ENCODE results near the gene KLHL42.

Gene KLHL42

DNA sequence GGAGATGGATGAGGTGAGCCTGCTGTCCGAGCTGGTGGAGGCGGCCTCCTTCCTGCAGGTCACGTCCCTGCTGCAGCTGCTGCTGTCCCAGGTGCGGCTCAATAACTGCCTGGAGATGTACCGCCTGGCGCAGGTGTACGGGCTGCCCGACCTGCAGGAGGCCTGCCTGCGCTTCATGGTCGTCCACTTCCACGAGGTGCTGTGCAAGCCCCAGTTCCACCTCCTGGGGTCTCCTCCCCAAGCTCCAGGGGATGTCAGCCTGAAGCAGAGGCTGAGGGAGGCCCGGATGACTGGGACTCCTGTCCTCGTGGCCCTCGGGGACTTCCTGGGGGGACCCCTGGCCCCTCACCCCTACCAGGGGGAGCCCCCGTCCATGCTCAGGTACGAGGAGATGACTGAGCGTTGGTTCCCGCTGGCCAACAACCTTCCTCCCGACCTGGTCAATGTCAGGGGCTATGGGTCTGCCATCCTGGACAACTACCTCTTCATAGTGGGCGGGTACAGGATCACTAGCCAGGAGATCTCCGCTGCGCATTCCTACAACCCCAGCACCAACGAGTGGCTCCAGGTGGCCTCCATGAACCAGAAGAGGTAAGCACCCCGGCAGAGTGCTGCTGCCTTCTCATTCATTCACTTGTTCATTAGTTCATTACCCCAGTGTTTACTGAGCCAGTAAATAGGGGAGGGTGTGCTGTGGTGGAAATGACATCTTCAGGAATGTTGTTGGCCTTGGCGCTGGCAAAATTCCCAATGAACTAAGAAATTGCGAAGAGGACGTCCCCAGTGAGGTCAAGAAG is 777 bp downstream of the KLHL42 start:
- no peak for FAIRE-seq

DNA sequence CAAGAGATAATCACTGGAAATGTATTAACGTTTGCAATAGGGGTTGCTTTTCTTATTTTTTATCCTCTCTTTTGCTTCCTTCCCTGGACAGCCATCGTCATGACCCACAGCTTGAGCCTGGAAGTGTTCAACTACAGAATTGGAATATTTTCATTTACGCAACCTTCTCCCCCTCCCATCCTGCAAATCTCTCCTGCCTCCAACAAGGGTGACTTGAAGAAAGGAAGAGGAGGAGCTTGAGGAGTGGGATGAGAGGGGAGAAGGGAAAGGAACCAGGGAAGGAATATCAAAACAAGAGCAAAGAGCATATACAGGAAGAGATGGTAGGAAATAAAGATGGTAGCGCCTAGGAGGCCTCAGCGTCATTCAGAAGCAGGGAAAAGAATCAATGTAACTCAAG is 1.6 kb downstream of the KLHL42 start:
- no peak for FAIRE-seq

DNA sequence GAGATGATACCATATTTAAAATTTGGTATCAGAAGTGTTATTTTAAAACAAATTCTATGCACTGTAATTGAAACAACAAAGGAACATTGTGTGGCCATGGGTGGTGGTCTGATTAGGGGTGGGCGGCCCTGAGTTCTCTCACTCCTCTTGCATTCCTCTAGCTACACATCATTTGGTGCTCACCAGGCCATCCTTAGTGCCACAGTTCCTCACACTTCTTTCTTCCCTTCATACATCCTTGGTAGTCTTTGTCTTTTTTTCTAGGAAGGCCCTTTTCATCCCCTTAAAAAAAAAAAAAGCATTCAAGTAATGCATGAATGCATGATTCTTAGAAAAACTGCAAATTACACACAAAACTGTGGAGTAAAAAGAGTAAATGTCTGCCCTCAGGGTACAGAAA is 2.4 kb downstream of the KLHL42 start:
- no peak for FAIRE-seq

DNA sequence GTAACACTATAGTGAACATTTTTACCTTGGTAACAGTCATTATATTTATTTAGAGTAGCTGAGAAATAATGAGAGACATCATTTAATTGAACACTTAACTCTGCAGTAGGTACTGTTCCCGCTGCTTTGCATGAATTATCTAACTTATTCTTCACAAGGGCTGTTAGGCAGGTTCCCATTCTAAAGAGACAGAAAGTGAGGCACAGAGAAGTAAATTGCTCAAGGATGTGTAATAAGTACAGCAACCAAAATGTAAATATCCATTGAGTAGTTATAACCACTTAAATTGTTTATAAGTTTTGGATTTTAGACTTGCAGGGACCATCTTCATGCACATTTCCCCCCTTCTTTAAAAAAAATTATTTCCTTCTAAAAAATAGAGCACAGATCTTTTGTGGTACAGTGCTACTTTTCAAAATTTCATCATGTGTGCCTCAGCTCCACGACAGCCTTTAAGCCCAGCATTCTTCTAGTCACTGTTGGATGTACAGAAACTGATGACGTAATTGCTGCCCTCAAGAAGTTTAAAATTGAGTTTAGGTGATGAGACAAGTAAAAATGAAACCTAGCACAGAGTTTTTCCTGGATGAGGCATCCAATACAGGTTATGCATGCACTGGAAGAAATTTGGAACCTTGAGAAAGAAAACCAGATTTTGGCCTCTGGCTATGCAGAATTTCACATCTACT is 6.0 kb downstream of the KLHL42 start:
- FAIRE-seq, result no peak

DNA sequence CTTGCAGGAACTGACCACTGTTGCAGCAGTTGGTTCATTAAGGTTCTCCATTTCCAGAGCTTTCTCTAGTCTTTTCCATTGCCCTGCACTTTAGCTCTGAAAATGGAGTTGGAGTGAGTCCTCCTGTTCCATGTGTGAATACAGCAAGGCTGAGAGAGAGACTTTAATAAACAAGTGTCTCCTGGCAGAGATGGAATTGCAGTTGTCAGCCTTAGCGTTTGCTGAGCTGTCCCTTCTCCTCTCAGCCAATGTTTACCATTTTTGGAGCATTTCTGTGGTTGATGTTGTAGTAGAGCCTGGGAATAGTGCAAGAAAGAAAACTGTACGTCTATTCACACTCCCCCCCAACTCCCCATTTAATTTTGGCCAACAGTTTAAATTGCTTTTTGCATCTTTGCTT is 7.5 kb downstream of the KLHL42 start:
- no peak for FAIRE-seq

DNA sequence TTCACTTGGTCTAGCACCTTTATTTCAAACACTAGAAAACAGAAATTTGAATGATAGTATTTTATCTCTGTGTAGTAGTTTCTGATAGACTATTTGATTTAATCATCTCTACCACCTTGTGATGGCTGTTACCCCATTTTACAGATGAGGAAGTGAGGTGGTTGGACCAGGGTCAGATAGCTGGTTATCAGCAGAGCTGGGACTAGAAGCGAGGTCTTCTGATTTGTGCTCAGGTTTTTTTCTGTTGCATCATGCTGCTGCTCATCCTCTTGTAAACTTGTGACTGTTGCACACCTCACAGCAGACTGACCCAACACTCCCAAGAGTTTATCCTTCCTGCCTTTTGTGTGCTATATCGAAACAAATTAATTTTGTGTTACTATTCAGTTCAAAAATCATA is 10.1 kb downstream of the KLHL42 start:
- FAIRE-seq, result no peak

DNA sequence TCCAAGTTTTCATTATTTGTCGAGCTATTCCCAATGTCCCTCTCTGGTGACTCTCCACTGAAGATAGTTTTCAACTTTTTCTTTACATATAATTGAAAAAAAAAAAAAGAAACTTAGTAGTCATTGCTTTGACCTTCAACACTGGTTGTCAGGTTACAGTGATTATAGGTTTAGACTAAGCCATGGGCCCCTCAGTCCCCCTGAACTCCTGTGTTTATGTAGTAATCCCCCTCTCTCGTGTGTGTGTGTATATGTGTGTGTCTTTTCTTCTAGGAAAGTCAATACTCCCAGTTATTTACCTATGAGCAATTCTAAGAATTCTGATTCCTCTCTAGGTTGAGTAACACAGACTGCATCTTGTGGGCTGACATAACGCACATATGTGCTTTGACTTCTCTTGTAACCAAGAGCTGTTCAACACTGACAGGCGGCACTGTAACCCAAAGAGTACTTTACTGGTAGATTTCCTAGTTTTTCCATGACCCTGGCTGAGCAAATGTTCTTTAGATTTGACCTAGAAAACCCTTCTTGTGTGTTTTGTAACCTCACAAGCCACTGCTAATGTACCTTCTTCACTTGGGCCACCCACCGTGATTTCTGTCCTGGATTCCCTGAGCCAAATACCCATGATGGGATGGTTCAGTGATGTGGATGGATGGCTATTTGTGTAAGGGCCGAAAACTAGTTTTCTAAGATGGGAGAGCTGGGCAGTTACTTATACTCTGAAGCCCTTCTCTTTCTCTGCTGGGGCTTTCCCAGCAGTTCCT is 15.0 kb downstream of the KLHL42 start:
- FAIRE-seq, result peak; percentile 49

DNA sequence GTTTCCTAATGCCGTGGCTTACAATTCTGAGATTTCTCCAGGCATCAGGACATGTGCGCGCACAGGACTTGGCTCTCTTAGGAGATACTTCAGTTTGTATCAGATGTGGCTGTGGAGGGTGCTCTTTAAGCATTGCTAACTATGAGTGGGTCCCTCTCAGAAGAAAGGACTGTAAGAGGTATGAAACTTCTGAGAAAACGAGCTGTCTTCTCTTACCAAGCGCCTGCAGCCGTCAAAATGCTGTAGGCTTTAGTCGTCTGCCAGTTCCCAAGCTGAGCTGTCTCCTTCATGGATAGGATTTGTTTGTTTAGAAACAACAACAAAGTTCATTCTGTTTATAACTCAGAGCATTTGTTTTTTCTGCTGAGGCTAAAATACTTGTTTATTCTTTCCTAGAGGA is 16.1 kb downstream of the KLHL42 start:
- no peak for FAIRE-seq

DNA sequence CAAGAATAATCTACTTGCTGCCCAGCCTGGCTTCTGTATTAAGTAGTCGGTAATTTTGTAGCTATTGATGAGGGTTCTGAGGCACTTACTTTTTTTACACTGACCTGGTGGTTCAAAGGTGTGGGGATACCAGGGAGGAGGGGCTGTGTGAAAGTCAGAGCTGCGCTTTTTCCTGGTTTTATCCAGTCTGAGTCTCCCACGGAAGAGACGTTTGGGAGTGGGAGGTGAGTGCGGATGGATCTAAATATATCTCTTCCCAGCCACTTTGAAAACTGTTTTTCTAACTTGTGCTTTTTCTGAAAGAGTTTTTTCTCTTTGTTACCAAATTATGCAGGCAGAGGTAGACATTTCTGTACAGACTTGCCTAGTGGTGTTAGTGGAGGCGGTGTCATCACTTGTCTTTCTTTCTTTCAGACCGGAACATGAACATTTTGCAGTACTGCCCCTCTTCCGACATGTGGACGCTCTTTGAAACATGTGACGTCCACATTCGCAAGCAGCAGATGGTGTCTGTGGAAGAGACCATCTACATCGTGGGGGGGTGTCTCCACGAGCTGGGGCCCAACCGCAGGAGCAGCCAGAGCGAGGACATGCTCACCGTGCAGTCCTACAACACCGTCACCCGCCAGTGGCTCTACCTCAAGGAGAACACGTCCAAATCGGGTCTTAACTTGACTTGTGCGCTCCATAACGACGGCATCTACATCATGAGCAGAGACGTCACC is 17.4 kb downstream of the KLHL42 start:
- no peak for FAIRE-seq

DNA sequence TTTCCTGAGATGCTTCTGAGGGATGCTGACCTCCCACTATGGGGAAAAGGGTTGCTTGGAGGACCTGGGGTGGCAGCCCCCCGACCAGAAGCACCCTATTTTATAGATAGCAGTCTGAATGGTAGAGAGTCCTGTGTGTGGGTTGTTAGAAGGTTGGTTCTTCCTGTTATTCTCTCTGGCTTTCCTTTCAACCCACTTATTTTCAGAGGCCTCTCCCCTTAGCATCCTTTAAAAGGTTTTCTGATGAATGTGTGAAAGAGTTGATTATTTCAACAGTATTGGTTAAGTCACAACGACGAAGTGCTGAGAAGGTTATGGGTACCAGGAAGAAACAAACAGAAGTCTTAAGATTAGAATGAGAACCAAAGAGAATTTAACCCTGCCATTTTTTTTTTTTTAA is 20.8 kb downstream of the KLHL42 start:
- FAIRE-seq, result no peak

DNA sequence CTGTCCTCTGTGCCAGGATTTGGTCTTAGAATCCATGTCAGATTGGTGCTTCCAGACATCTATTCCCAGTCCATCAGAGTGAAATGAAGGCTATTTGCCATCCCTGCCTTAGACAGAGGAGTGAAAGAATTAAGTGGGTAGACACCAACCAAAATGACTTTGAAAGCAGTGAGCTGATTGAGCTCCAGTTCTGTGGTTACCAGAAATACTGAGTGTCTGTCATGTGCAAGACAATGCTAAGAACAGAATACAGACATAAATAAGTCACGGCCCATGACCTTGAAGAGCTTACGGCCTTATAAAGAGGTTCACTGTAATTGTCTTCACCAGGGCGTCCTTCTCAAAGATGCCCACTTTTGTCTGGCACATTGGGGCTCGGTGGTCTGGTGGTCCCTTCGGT is 21.6 kb downstream of the KLHL42 start:
- no peak for FAIRE-seq

DNA sequence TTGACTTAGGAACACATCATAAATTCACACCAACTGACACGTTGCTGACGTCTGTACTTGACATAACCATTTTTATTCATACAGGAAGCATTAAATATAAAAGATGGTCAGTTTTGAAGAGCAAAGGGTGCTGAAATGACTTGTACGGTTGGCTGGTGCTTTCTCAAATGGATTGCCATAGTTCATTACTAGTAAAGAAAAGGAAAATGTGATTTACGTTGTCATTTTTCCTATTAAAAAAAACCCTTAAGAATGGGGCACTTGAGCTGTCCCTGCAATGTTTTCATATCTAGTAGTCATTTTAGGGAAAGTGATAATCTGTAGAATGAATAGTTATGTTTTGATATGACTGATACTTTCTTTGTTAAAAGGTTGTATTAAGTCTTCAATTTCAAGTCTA is 22.5 kb downstream of the KLHL42 start:
- FAIRE-seq, result no peak

DNA sequence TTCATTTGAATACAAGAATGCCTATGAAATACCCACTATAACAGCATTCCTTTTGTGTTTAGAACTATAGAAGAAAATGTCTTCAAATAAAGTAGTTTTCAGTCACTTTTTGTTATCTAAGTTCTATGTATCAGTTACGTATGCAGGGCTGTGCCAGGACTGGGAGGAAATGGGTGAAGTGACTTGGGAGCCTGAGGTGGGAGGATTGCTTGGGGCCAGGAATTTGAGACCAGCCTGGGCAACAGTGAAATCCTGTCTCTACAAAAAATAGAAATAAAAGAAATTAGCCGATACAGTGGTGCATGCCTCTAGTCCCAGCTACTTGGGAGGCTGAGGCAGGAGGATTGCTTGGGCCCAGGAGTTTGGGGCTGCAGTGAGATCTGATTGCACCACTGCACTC is 22.9 kb downstream of the KLHL42 start:
- FAIRE-seq, result no peak

DNA sequence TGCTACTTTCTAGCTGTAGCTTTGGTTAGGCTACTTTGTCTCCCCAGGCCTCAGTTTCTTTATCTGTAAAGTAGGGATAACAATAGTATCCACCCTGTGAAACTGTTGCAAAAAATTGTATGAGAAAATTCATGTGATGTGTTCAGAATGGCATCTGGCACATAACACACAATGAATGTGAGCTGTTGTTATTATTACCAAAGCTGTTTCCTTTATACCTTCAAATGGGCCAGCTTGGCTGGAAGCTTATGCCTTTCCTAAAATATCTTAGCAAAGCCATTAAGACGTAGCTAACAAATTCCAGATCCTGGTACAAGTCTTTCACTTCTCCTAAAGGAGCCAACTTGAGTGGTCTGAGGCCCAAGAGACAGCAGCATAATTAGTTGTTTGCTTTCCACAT is 25.2 kb downstream of the KLHL42 start:
- FAIRE-seq, result no peak

DNA sequence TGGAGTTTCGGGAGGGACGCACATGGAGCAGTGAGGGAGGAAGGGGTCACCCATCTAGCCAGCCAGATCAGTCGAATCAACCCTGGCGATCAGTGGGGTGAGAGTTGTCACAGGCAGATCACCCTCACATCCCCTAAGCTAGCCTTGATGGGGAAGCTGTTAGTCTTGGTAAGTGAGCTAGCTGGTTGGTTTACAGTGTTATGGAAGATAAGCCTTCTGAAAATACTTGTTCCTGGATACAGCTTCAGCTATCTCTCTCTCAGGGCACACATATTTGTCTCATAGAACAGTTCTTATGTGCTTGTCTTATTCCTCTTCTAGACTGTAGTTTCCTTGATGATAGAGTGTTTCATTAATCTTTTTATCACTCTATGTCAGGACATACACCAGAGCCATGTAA is 26.2 kb downstream of the KLHL42 start:
- no peak for FAIRE-seq

DNA sequence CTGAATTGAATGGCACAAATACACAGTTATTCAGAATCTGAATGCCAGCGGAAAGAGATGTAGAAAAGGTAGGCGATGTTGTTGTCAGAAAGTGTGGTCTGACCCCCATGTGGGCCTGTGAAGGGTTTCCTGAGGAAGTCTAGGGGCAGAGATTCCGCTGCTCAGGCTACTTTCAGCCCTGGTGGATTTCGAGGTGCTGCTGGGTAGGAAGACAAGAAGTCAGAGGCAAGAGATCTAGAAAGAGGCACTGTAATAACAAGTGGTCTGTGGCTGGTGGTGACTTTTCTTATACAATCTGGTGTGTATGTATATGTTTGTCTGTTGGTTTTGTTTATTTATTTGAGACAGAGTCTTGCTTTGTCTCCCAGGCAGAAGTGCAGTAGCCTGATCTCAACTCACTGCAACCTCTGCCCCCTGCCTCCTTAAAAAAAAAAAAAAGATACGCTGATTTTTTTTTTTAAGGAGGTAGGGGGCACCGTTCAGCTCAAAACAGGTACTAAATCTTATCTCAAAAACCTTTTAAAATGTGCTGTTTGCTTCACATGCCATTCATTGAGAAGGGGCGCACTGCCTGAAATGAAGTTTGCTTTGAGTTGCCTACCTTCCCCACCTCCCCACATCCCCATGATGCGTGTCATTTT is 27.1 kb downstream of the KLHL42 start:
- FAIRE-seq, result no peak

DNA sequence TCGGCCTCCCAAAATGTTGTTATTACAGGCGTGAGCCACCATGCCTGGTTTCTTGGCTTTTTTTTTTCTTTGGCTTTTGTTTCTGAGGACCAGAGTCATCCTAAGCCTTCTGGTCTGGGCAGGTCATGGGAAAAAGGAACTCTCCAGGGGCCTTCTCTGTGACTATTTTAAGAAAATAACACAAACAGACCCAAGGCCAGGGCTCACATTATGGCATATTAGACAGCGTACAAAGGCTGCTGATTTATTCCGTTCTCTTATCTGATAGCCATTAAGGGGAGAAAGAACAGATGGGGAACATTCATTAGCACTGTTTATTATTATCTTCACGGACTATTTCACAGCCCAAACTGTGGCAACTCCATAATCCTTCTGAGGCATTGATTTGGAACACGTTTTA is 28.8 kb downstream of the KLHL42 start:
- FAIRE-seq, result peak; percentile 100

DNA sequence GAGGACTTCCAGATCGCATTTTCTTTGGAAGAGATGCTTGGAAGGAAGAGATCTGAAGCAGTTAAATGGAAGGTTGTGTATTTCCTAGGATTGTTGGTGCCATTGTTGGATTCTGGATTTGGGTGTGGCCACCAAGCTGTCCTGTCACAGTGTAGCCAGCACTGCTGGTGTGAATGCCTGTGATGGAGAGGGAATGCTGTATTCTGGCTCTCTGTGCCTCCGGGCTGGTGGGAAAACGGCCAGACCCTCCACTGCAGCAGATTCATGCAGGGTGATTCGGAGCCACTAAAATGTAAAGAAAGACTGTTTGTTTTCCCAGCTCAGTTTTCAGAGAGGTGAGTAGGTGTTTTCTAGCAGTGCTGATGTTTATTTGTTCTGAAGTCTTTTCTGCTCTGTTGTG is 30.7 kb downstream of the KLHL42 start:
- FAIRE-seq, result no peak

DNA sequence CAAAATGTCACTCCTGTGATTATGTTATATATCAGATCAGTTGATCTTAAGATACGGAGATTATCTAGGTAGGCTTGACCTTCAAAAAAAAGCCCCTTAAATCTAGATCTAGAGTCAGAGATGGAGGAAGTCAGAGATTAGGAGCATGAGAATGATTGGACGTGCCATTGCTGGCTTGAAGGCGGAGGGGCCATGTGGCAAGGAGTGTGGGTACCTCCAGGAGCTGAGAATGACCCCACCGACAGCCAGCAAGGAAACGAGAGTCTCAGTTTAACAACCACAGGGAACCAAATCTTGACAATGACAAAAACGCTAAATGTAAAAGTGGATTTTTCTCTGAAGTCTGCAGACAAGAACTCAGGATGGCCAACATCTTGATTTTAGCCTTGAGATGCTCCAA is 32.5 kb downstream of the KLHL42 start:
- no peak for FAIRE-seq

DNA sequence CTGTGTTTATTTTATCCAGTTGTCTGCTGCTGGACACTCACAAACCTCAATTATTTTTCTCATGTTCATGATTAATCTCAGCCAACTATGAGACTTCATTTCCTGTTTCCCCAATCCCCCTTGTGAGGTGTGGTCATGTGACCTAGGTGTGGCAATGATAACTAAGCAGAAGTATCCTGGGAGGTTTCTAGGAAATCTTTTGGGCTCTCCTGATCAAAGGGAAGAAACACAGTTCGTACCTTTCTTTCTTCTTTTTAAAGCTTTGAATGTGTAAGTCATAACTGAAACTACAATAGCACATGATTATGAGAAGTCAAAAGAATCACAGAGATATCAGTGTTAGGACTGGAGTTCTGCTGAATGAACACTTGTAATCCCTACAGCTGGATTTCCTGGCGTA is 34.4 kb downstream of the KLHL42 start:
- FAIRE-seq, result no peak

DNA sequence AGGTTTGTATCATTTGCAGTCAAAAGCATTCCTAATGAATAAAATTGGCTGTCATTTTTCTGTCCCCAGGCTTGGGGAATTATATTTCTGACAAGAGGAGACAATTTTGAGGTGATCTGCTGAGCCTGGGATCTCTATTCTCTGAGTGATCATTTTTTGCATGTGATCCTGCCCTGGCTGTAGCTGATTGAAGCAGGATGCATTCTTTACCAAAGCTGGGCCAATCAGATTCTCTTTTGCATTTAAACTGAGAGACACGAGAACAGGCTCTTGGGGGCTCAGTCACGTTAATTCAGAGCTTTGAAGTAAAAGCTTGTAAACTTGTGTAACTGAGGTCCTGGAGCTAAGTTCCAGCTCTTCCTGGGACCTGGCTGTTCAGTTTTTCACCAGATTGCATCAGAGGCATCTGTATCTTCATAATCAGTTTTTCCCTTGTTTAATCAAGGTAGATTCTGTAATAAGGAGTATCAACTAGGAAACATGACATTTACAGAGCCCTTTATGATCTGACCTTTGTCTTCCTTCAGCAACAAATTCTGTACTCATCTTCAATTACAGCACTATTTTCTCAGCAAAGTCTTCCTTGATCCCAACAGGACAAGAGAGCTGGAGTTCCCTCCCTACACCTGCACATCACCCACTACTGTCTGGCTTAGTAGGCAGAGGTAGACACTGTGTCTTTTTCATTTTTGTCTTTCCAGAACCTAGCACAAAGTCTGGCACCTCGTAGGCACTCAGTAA is 35.0 kb downstream of the KLHL42 start:
- no peak for FAIRE-seq

DNA sequence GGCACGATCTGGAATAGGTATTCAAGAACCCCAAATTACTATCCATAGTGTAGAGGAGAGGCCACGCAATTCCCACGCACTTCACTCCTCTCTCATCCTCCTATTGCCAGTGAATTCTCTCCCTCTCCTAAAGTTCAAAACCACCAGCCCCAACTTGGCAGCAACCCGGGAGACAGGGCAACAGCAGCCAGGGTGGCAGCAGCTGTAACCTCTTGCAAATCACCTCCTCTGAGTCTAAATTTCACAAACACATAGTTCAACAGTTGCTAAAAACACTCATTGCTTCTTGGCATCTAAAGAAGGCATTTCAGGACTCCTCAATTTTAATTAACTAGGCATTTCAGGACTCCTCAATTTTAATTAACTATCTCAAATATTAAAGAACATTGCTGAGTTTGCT is 37.7 kb downstream of the KLHL42 start:
- FAIRE-seq, result no peak
